Mesenchymal stem cell (in vitro differentiated cells and primary cell): ENCODE measurements around the gene TOX3.

Source experiments
- DNase-seq: peaks from one replicate; pipeline ENCODE4 v3.0.0-alpha.2; 2013
- H2AFZ ChIP-seq: one replicate; pipeline ENCODE4 v1.6.1; 2013; ENCODE audit warnings: low read depth, mild to moderate bottlenecking, control low read depth, inconsistent platforms, low read length, moderate library complexity
- H2AK5ac ChIP-seq: 2 replicates; pipeline ENCODE4 v1.6.1; 2013; ENCODE audit warnings: low read length, moderate library complexity, mild to moderate bottlenecking, inconsistent platforms; ENCODE audit not compliant: severe bottlenecking
- H2BK120ac ChIP-seq: one replicate; pipeline ENCODE4 v1.6.1; 2013; ENCODE audit warnings: low read depth, mild to moderate bottlenecking, inconsistent platforms, low read length, moderate library complexity
- H2BK12ac ChIP-seq, 2 experiments: one replicate each; pipeline ENCODE4 v1.6.1; 2013; ENCODE audit warnings: inconsistent platforms in 2 of 2, low read length in 2 of 2, mild to moderate bottlenecking in 2 of 2, moderate library complexity in 2 of 2, control low read depth in 1 of 2
- H2BK15ac ChIP-seq: one replicate; pipeline ENCODE4 v1.6.1; 2013; ENCODE audit warnings: mild to moderate bottlenecking, low read depth, inconsistent platforms; ENCODE audit not compliant: poor library complexity, severe bottlenecking
- H2BK5ac ChIP-seq: 2 replicates; pipeline ENCODE4 v1.6.1; 2013; ENCODE audit warnings: low read depth, mild to moderate bottlenecking, low read length, control low read depth, inconsistent platforms; ENCODE audit not compliant: poor library complexity, severe bottlenecking
- H3K14ac ChIP-seq, 2 experiments: one replicate each; pipeline ENCODE4 v1.6.1; 2013; ENCODE audit warnings: inconsistent platforms in 2 of 2, low read length in 2 of 2, control low read depth in 1 of 2, mild to moderate bottlenecking in 1 of 2, moderate library complexity in 1 of 2
- H3K18ac ChIP-seq, 2 experiments: one replicate each; pipeline ENCODE4 v1.6.1; 2013; ENCODE audit warnings: inconsistent platforms in 2 of 2, low read length in 2 of 2, control low read depth in 1 of 2, low read depth in 1 of 2, mild to moderate bottlenecking in 1 of 2
- H3K23ac ChIP-seq, 2 experiments: one replicate each; pipeline ENCODE4 v1.6.1; 2013; ENCODE audit warnings: inconsistent platforms in 2 of 2, low read length in 2 of 2, mild to moderate bottlenecking in 2 of 2, moderate library complexity in 2 of 2, control low read depth in 1 of 2
- H3K27ac ChIP-seq: 2 replicates; pipeline ENCODE4 v1.5.1; 2013; ENCODE audit warnings: mild to moderate bottlenecking, moderate library complexity, low read length, control low read depth, inconsistent platforms; ENCODE audit not compliant: poor library complexity, severe bottlenecking
- H3K27me3 ChIP-seq, 2 experiments: 2 replicates each; pipeline versions ENCODE4 v1.6.1 to v1.7.0; 2013; ENCODE audit warnings: low read length in 2 of 2, mild to moderate bottlenecking in 2 of 2, moderate library complexity in 2 of 2, control low read depth in 1 of 2, inconsistent platforms in 1 of 2; ENCODE audit not compliant: control insufficient read depth in 1 of 2, insufficient read depth in 1 of 2
- H3K36me3 ChIP-seq, 2 experiments: 2 replicates each; pipeline versions ENCODE4 v1.6.1 to v1.7.0; 2013; ENCODE audit warnings: low read length in 2 of 2, control low read depth in 1 of 2, inconsistent platforms in 1 of 2, low read depth in 1 of 2, mild to moderate bottlenecking in 1 of 2; ENCODE audit not compliant: insufficient read depth in 2 of 2, control insufficient read depth in 1 of 2
- H3K4ac ChIP-seq, 2 experiments: one replicate each; pipeline ENCODE4 v1.6.1; 2013; ENCODE audit warnings: inconsistent platforms in 2 of 2, low read length in 2 of 2, mild to moderate bottlenecking in 2 of 2, moderate library complexity in 2 of 2, control low read depth in 1 of 2, low read depth in 1 of 2
- H3K4me1 ChIP-seq: 2 replicates; pipeline ENCODE4 v1.6.1; 2013; ENCODE audit warnings: low read depth, low read length, control low read depth; ENCODE audit not compliant: control insufficient read depth, insufficient read depth
- H3K4me2 ChIP-seq: 2 replicates; pipeline ENCODE4 v1.6.1; 2013; ENCODE audit warnings: low read length, mild to moderate bottlenecking, inconsistent platforms; ENCODE audit not compliant: poor library complexity, severe bottlenecking
- H3K4me3 ChIP-seq, 2 experiments: 2 replicates each; pipeline versions ENCODE4 v1.5.1 to v1.7.0; 2013; ENCODE audit warnings: low read length in 2 of 2, mild to moderate bottlenecking in 2 of 2, control low read depth in 1 of 2, low read depth in 1 of 2; ENCODE audit not compliant: insufficient read depth in 1 of 2
- H3K79me1 ChIP-seq: replicated peaks from 2 replicates; pipeline ENCODE4 v1.6.1; 2013; ENCODE audit warnings: mild to moderate bottlenecking, control low read depth, low read length, inconsistent platforms; ENCODE audit not compliant: poor library complexity, severe bottlenecking
- H3K9ac ChIP-seq: 2 replicates; pipeline ENCODE4 v1.7.0; 2013; ENCODE audit warnings: mild to moderate bottlenecking, low read length, moderate library complexity
- H3K9me3 ChIP-seq: 2 replicates; pipeline ENCODE4 v1.7.0; 2013; ENCODE audit warnings: mild to moderate bottlenecking, low read length; ENCODE audit not compliant: control insufficient read depth
- H4K8ac ChIP-seq: one replicate; pipeline ENCODE4 v1.6.1; 2013; ENCODE audit warnings: inconsistent platforms, mild to moderate bottlenecking, low read length, moderate library complexity
- H4K91ac ChIP-seq: one replicate; pipeline ENCODE4 v1.6.1; 2013; ENCODE audit warnings: mild to moderate bottlenecking, low read length, inconsistent platforms
- WGBS: methylation state at CpG from one replicate; pipeline ENCODE4 v1.1.7; 2013; ENCODE audit warnings: mixed read lengths; 5-methylcytosine and 5-hydroxymethylcytosine counted together

The TOX3 gene

DNA sequence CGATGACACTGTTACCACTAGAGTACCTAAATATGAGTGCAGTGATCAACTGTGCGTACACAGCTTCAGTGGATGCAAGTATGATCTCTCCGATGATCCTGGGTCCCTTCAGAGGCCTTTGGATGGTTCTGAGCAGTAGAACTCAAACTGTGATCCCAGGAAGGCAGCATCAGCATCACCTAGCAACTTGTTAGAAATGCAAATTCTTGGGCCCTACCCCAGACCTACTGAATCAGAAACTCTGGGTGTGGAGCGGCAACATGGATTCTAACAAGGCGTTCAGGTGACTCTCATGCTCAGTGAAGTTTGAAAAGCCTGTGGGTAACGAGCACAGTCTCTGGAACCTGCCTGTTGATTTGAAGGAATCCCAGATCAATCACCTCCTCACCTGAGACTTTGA, 25.4 kb downstream of the TOX3 start:
- H2AK5ac ChIP-seq, result no peak overlapping the region
- no peak for DNase-seq
- no peaks in the 10 kb centered on the region for H3K36me3 ChIP-seq
- no peak overlapping the region for H3K4ac ChIP-seq
- peaks cover 1% of the 10 kb centered on the region for H3K79me1 ChIP-seq
- H3K9me3 ChIP-seq, result peaks cover 2% of the 10 kb centered on the region
- H3K4me2 ChIP-seq, result no peak overlapping the region
- H3K14ac ChIP-seq, result no peak overlapping the region
- H3K4me3 ChIP-seq, result no peak overlapping the region
- WGBS, result 80% methylated on average over 6 of the region's 6 CpGs
- H4K91ac ChIP-seq, result no peak overlapping the region
- no peak overlapping the region for H2BK5ac ChIP-seq
- H2BK15ac ChIP-seq, result no peak overlapping the region
- H2AFZ ChIP-seq, result no peak overlapping the region
- H2BK12ac ChIP-seq, result no peak overlapping the region
- no peak overlapping the region for H3K9ac ChIP-seq
- no peak overlapping the region for H3K23ac ChIP-seq
- H4K8ac ChIP-seq, result no peak overlapping the region
- no peaks in the 10 kb centered on the region for H3K27me3 ChIP-seq
- H3K18ac ChIP-seq, result no peak overlapping the region
- no peak overlapping the region for H2BK120ac ChIP-seq
- H3K27ac ChIP-seq, result no peak overlapping the region
- no peaks in the 10 kb centered on the region for H3K4me1 ChIP-seq

DNA sequence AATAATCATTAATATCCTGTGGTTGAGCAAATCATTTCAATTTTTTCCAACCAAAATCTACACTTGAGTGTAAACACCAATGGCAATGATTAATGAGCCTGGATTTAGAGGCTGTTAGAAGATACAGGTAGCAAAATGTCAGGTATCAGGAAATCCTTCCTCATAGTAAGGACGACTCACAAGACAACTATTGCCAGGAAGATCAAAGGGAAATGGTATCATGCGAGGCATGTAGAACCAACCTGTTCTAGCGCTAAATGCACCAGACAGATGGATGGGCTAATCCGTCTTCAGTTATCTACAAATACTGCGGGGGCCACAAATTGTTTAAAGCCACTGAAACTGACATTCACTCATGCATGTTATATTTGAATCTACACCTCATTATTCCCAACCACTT, 28.1 kb downstream of the TOX3 start:
- no peak overlapping the region for H2BK12ac ChIP-seq
- DNase-seq, result no peak
- no peaks in the 10 kb centered on the region for H3K27me3 ChIP-seq
- H2BK5ac ChIP-seq, result no peak overlapping the region
- H3K27ac ChIP-seq, result no peak overlapping the region
- no peak overlapping the region for H3K4ac ChIP-seq
- no peak overlapping the region for H4K8ac ChIP-seq
- H3K9ac ChIP-seq, result no peak overlapping the region
- no peak overlapping the region for H3K4me3 ChIP-seq
- no peaks in the 10 kb centered on the region for H3K36me3 ChIP-seq
- no peak overlapping the region for H2AFZ ChIP-seq
- H3K23ac ChIP-seq, result no peak overlapping the region
- H3K79me1 ChIP-seq, result peaks cover 1% of the 10 kb centered on the region
- H2BK120ac ChIP-seq, result no peak overlapping the region
- H3K18ac ChIP-seq, result no peak overlapping the region
- 83% methylated on average over 5 of the region's 5 CpGs for WGBS
- H3K14ac ChIP-seq, result no peak overlapping the region
- no peaks in the 10 kb centered on the region for H3K4me1 ChIP-seq
- no peak overlapping the region for H2AK5ac ChIP-seq
- H3K4me2 ChIP-seq, result no peak overlapping the region
- H2BK15ac ChIP-seq, result no peak overlapping the region
- no peak overlapping the region for H4K91ac ChIP-seq
- peaks cover 2% of the 10 kb centered on the region for H3K9me3 ChIP-seq

DNA sequence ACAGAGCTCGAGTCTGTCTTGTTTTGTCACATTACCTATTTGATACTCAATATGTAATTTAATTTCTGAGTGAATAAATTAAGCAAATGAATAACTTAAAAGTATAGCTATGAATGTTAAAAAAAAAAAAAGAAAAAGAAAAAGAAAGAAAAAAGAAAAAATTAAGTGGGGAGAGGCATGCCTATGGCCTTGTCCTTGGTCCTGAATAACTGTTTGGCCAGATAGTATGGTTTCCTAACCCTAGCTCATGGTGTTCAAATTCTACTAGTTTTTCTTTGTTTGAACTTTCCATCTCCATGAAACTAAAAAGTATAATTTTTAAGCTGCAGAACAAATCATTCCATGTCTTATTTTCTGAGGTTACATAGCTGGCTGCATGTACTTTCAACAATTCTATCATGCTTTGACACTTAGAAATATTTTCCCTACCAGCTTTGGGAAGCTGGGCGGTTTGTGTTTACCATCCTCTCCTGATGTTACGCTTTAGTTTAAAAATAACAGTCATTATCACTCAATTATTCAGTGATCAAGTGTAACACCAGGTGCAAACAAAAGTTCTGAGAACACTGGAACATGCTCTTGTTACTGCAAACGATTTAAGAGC, 31.8 kb downstream of the TOX3 start:
- Histone ChIP-seq H3K9me3 (no peaks in the 10 kb centered on the region), H3K27me3 (no peaks in the 10 kb centered on the region), H3K14ac (no peak overlapping the region), H3K36me3 (no peaks in the 10 kb centered on the region), H3K79me1 (no peaks in the 10 kb centered on the region), H2AK5ac (no peak overlapping the region), H3K4me3 (no peak overlapping the region), H2BK15ac (no peak overlapping the region), H3K27ac (no peak overlapping the region), H3K9ac (no peak overlapping the region), H3K4ac (no peak overlapping the region), H3K23ac (no peak overlapping the region), H2BK5ac (no peak overlapping the region), H3K4me1 (no peaks in the 10 kb centered on the region), H2AFZ (no peak overlapping the region), H2BK120ac (no peak overlapping the region), H4K8ac (no peak overlapping the region), H4K91ac (no peak overlapping the region), H3K18ac (no peak overlapping the region), H2BK12ac (no peak overlapping the region), H3K4me2 (no peak overlapping the region)
- 73% methylated on average over 2 of the region's 4 CpGs for WGBS
- DNase-seq, result no peak

DNA sequence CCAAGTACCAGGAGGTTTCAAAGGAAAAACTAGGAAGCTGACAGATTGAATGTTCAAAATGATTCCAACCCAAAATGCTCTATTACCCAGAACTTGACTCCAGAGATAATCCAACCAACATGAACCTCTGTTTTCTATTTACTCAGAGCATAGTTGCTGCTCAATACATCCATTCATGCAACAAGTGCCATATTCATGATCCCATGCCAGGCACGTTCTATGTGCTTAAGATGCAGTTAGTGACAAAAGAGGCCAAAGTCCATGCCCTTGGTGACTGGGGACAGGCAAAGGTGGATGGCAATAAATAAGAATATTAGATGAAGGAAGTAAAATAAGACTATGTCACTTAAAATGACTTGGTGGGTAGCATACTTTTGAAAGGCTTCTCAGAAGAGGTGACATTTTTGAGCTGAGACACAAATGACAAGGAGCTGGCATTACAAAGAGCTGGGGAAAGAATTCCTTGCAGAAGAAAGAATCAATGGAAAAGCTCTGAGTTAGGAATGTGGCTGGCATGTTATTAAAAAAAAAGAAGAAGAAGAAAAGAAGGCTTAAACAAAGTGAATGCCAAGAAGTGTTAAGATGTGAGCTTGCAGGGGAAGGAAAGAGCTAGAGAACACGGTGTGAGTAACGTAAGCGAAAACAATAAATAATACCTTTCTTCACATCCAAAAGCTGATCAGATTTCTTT, 34.5 kb downstream of the TOX3 start:
- Histone ChIP-seq H3K4me3 (no peak overlapping the region), H3K27me3 (no peaks in the 10 kb centered on the region), H3K4me2 (no peak overlapping the region), H3K4ac (no peak overlapping the region), H2BK15ac (no peak overlapping the region), H4K8ac (no peak overlapping the region), H2BK120ac (no peak overlapping the region), H3K27ac (no peak overlapping the region), H2BK5ac (no peak overlapping the region), H3K18ac (no peak overlapping the region), H3K9me3 (no peaks in the 10 kb centered on the region), H4K91ac (no peak overlapping the region), H2AK5ac (no peak overlapping the region), H3K4me1 (no peaks in the 10 kb centered on the region), H3K36me3 (no peaks in the 10 kb centered on the region), H3K9ac (no peak overlapping the region), H3K14ac (no peak overlapping the region), H3K79me1 (no peaks in the 10 kb centered on the region), H2AFZ (no peak overlapping the region), H3K23ac (no peak overlapping the region), H2BK12ac (no peak overlapping the region)
- DNase-seq, result no peak
- 78% methylated on average over 4 of the region's 4 CpGs for WGBS
